Neural cell (in vitro differentiated cells): ENCODE data around the gene RALB.

Experiments used
- EZH2 ChIP-seq: fragments of 200-600, 300-800 bp; shearing (Covaris generic), sonication (generic); IDR thresholded peaks from 2 replicates; pipeline ENCODE4 v1.6.1; 2014; ENCODE audit warnings: antibody characterized with exemption, low read length, borderline replicate concordance, mild to moderate bottlenecking; ENCODE audit not compliant: insufficient read depth, poor library complexity, severe bottlenecking
- POLR2AphosphoS5 ChIP-seq: IDR thresholded peaks from 2 replicates; pipeline ENCODE4 v1.6.1; 2012
- TF ChIP-seq, protein P1 (sequence below): fragments of 450-650 bp; IDR thresholded peaks from 2 replicates; pipeline ENCODE4 v1.5.1; 2014; ENCODE audit warnings: antibody characterized with exemption, mild to moderate bottlenecking, moderate library complexity; ENCODE audit not compliant: poor library complexity, severe bottlenecking

DNA sequence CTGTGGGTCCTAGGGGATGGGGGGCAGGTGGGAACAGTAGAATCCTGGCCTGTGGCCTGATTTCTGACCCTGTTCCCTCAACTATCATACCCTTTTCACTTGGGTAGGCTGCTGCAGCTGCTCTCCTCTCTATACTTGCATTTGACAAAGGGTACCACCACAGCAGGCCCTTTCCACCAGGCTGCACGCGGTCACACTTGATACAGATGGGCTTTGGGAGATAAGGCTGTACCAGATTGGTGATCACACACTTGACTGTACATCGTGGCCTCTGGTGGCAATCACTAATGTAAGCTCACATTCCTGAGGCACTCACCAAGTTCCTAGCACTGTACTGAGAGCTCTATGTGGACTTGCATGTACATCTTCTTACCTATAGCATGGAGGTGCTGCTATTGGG lies 1.6 kb upstream of the RALB start:
- TF ChIP-seq, protein P1, sequence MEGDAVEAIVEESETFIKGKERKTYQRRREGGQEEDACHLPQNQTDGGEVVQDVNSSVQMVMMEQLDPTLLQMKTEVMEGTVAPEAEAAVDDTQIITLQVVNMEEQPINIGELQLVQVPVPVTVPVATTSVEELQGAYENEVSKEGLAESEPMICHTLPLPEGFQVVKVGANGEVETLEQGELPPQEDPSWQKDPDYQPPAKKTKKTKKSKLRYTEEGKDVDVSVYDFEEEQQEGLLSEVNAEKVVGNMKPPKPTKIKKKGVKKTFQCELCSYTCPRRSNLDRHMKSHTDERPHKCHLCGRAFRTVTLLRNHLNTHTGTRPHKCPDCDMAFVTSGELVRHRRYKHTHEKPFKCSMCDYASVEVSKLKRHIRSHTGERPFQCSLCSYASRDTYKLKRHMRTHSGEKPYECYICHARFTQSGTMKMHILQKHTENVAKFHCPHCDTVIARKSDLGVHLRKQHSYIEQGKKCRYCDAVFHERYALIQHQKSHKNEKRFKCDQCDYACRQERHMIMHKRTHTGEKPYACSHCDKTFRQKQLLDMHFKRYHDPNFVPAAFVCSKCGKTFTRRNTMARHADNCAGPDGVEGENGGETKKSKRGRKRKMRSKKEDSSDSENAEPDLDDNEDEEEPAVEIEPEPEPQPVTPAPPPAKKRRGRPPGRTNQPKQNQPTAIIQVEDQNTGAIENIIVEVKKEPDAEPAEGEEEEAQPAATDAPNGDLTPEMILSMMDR = no peak
- no peak for TF ChIP-seq POLR2AphosphoS5
- no peak for TF ChIP-seq EZH2
